Stimulated activated CD8-positive, alpha-beta memory T cell treated with anti-CD3 and anti-CD28 coated beads, Interleukin-12 subunit alpha, Interleukin-12 subunit beta, amount 100 ng/mL, for 24 hours (primary cell): ENCODE measurements around the gene HOXC11.

Source experiments
- DNase-seq: peaks from one replicate; pipeline ENCODE4 v3.0.0-alpha.2; 2020; ENCODE audit errors: extremely low read depth

HOXC11 gene

GRCh38 chr12:53956914-53957536 lies 15.9 kb upstream of the HOXC11 start:
- no peak for DNase-seq

DNA sequence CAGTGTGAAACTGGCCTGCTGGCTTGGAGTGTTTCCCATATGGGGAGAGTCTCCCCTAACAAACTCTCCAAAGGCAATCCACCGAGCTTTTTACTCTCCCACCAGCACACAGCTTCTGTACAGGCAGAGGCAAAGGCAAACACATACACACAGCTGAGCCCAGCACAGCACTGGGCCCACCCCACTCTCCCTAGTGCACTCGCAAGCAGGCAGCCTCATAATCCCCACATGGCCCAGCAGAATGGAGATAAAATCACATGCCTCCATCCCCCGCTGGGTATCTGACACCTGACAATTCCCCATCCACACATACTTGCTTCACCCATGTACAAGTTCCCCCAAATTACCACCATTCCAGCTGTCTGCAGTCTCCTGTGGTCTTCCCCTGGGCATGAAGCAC lies 14.8 kb upstream of the HOXC11 start:
- DNase-seq = no peak

- no peak for DNase-seq
Measured at GRCh38 chr12:53959314-53959713, 13.6 kb upstream of the HOXC11 start.

DNA sequence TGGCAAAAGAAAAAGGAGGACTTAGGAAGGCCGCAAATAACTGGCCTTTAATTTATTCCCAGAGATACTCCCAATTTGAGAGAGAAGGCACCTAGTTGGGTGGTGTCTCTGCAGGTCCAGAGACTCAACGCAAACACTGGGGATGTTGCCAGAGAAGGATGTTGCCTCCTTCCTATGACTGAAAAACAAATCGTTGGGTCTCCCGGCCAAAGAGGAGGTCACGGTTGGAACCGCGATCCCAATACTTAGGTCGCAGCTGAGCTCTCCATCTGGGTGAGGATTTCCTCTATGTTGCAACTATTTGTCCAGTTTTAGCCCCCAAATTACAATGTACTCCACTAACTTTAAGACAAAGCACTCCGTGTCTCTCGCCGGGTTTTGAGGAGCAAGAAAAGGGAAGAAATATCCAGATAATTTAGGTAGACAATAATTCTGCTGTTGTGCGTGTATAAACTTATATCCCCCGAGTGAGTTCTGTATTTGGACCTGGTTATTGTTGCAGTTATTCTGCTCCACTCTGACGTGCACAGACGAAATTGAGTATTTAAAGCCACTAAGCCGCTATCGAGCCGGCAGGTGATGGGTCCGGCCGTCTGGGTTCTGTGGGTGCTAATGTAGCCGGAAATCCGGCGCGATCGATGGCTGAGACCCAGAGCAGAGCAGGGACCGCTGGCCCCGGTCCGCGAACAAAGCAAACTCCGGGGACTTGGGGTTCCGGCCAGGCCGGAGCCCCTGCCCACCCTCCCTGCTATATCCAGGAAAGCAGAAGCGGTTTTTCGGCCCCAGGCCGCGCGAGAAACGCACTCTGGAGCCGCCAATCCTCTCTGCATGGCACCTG lies 12.5 kb upstream of the HOXC11 start:
- DNase-seq = no peak

DNA sequence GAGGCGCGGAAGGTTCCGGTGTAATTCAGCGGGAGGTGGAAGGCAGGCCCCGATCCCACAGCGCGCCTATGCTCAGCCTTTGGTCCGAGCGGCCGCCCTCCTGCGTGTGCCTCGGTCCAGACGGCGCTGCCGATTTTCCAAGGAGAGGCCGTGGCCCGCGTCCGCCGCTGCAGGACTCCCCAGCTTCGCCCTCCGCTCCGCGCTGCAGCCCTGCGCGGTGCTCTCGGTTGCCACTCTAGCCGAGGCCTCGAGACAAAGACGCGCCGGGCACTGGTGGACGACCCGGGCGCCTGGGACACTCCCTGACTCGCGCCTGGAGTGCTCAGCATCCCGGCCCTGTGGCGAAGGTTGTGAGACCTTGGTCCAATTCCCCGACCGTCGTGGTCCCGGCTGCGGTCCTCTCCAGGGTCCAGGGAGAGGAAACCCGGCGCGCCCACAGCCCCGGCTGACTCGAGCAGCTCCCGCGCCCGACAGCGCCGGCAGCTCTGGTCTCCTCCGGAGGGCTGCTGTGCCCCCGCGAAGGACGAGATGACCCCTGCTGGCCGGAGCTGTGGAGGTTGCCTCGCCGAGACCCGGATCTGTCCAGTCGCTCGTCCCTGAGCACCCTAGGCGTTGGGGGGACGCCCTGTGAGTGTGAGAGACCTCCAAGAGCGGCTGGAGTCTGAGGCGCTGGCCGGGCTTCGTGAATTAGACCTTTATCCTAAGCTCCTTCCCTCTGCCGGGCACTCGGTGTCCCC lies 11.7 kb upstream of the HOXC11 start:
- DNase-seq = no peak

- no peak for DNase-seq
Measured at GRCh38 chr12:53963005-53963404, 9.9 kb upstream of the HOXC11 start.

DNA sequence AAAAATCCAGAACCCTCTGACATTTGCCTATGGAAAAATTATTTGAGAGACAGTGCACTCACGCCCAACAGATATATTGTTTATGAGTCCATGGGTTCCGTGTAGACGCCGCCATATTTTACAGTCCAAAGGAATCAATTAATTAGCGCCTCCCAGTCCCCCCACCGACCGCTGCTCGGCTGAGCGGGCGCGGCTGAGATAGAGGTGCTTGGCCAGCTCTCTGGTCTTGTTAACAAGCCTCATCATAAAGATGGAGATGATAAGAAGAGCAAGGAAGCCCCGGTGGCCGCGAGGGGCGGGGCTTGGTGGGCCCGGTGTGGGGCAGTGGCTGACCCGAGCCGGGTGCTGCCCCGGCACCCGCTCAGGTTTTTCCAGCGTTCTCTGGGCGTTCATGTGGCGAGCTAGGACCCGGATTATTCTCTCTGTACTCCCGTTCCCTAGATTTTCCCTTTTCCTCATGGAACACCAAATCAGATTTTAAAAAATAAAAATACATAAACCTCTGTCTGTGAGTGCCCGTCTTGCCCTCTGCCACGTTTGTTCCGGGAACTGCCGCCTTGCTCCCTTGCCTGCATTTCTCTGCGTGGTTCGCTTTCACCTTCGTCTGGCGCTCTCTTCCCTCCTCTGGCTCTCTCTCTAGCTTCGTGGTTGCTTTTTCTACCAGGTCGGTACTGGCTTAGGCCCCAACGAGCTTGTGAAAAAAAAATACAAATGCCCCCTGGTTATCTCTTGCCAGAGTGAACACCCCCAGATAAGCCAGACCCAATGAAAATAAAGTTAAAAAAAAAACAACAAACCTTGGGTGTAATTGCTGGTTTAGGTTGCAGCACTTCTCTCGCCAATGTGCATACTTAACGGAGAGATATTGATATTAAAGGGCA lies 9.3 kb upstream of the HOXC11 start:
- no peak for DNase-seq

DNA sequence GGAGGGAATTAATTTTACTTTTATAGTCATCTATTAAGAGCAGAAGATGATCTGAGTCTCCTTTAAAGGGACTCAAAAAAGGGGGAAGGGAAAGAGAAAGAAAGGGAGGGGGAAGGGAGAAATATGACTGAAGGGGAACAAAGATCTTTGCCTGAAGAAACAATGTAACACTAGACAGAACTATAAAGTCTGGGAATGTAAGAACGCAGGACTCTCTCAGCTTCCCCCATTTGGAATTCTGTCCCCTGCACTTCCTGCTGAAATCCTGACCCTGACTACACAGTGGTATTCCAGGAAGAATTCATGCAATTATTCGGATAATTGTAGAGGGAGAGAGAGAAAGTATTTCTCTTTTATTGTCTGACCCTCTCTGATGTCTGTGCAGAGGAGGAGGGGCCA lies 8.6 kb upstream of the HOXC11 start:
- no peak for DNase-seq

- DNase-seq = no peak
Measured at GRCh38 chr12:53965281-53966084, 7.4 kb upstream of the HOXC11 start.

- no peak for DNase-seq
Measured at GRCh38 chr12:53966085-53966384, 6.9 kb upstream of the HOXC11 start.

- no peak for DNase-seq
Measured at GRCh38 chr12:53966385-53967133, 6.4 kb upstream of the HOXC11 start.

GRCh38 chr12:53967421-53967925 lies 5.5 kb upstream of the HOXC11 start:
- DNase-seq = no peak

GRCh38 chr12:53968214-53969127 lies 4.5 kb upstream of the HOXC11 start:
- no peak for DNase-seq

- DNase-seq = no peak
Measured at GRCh38 chr12:53969588-53970259, 3.2 kb upstream of the HOXC11 start.

GRCh38 chr12:53970451-53970850 lies 2.5 kb upstream of the HOXC11 start:
- no peak for DNase-seq

DNA sequence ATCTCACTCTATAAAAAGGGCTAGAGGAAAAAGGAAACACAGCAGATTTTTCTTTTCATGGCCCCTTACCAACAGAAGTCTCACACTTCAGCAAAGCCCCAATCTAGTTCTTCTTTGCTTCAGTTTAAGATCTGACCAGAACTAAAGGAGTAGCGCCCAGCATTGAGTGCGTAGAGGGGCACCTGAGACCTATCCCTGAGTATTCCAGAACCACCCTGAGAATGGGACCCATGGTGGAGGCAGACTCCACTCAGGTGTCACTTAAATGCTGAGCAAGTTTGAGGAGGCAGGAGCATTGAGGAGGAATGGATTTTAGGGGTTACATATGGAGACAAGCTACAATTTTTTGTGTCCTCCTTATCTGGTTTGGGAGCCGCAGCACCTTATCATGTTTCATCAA lies 1.8 kb upstream of the HOXC11 start:
- DNase-seq = no peak

- DNase-seq = no peak
Measured at GRCh38 chr12:53971686-53972085, 1.2 kb upstream of the HOXC11 start.

DNA sequence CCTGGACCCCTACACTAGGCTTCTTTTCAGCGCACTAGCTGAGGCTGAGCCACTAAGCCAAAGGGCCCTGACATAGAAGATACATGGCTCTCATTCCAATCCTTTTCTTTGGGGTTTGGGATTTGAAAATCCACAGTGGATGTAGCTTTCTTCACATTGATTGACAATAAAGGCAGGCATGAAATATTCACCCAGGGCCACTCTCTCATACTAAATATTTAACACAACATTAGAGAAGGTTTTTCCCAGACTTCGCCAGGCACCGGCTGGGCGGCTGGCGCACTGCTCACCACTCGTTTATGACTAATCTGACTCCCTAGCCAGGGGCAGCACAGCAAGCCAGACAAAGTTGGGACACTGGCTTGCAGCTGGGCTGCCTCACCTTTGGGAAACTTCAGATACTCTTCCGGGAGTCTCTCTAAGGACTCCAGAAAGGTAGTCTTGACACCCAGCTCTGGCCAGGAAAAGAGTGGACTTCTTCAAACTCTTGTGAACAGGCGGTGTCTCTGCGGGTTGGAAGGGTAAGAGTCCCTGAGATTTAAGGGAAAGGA lies 699 bp upstream of the HOXC11 start:
- no peak for DNase-seq
